Measurements from ENCODE around the gene UPB1.

UPB1 gene

GRCh38 chr22:24494528-24495364, at the start of gene UPB1:
Gene UPB1, plus strand, starts transcription at chr22:24495332. Its CDS starts 72 bp downstream, at chr22:24495404.
- no peak for DNase-seq

- DNase-seq, result peak; percentile 31
Measured at GRCh38 chr22:24445481-24446259, 49.5 kb upstream of the UPB1 start.

- DNase-seq, result no peak
Measured at GRCh38 chr22:24446260-24446611, 48.9 kb upstream of the UPB1 start.

- no peak for DNase-seq
Measured at GRCh38 chr22:24450610-24451009, 44.5 kb upstream of the UPB1 start.

- DNase-seq, result no peak
Measured at GRCh38 chr22:24451162-24451561, 44.0 kb upstream of the UPB1 start.

- DNase-seq, result no peak
Measured at GRCh38 chr22:24453853-24454252, 41.3 kb upstream of the UPB1 start.

GRCh38 chr22:24455039-24455438, 40.1 kb upstream of the UPB1 start:
- no peak for DNase-seq

GRCh38 chr22:24455751-24456426, 39.2 kb upstream of the UPB1 start:
- no peak for DNase-seq

- no peak for DNase-seq
Measured at GRCh38 chr22:24457894-24458420, 37.2 kb upstream of the UPB1 start.

- DNase-seq, result no peak
Measured at GRCh38 chr22:24459911-24460310, 35.2 kb upstream of the UPB1 start.

GRCh38 chr22:24460418-24461089, 34.6 kb upstream of the UPB1 start:
- no peak for DNase-seq

- no peak for DNase-seq
Measured at GRCh38 chr22:24463071-24463760, 31.9 kb upstream of the UPB1 start.

- DNase-seq, result peak; percentile 83
Measured at GRCh38 chr22:24465566-24465965, 29.6 kb upstream of the UPB1 start.

- no peak for DNase-seq
Measured at GRCh38 chr22:24465975-24466374, 29.2 kb upstream of the UPB1 start.

GRCh38 chr22:24466716-24467328, 28.3 kb upstream of the UPB1 start:
- DNase-seq, result peak; percentile 89

GRCh38 chr22:24467340-24467739, 27.8 kb upstream of the UPB1 start:
- no peak for DNase-seq

GRCh38 chr22:24471570-24471969, 23.6 kb upstream of the UPB1 start:
- DNase-seq, result peak; percentile 78

GRCh38 chr22:24473284-24473683, 21.8 kb upstream of the UPB1 start:
- DNase-seq, result no peak

- DNase-seq, result peak; percentile 95
Measured at GRCh38 chr22:24474221-24474620, 20.9 kb upstream of the UPB1 start.

- DNase-seq, result peak; percentile 62
Measured at GRCh38 chr22:24474649-24475255, 20.4 kb upstream of the UPB1 start.

GRCh38 chr22:24481641-24482040, 13.5 kb upstream of the UPB1 start:
- DNase-seq, result no peak
